NCI-H2107 treated with DMSO at 0.1 percent for 48 hours (cell line): ENCODE data around the gene LPCAT1.
A peak's percentile ranks its signal among the peaks of the same experiment; 100 is the strongest.
"Not testable (repeated sequence)": the region's sequence is repeated elsewhere in the genome, so short reads cannot be mapped to it uniquely, and the experiment has no call there.

ENCODE experiments used
- DNase-seq: peaks from one replicate; lab custom pipeline; 2025; ENCODE audit not compliant: unreplicated experiment; lab: John Stamatoyannopoulos, UW

LPCAT1 gene, protein sequence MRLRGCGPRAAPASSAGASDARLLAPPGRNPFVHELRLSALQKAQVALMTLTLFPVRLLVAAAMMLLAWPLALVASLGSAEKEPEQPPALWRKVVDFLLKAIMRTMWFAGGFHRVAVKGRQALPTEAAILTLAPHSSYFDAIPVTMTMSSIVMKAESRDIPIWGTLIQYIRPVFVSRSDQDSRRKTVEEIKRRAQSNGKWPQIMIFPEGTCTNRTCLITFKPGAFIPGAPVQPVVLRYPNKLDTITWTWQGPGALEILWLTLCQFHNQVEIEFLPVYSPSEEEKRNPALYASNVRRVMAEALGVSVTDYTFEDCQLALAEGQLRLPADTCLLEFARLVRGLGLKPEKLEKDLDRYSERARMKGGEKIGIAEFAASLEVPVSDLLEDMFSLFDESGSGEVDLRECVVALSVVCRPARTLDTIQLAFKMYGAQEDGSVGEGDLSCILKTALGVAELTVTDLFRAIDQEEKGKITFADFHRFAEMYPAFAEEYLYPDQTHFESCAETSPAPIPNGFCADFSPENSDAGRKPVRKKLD

DNA sequence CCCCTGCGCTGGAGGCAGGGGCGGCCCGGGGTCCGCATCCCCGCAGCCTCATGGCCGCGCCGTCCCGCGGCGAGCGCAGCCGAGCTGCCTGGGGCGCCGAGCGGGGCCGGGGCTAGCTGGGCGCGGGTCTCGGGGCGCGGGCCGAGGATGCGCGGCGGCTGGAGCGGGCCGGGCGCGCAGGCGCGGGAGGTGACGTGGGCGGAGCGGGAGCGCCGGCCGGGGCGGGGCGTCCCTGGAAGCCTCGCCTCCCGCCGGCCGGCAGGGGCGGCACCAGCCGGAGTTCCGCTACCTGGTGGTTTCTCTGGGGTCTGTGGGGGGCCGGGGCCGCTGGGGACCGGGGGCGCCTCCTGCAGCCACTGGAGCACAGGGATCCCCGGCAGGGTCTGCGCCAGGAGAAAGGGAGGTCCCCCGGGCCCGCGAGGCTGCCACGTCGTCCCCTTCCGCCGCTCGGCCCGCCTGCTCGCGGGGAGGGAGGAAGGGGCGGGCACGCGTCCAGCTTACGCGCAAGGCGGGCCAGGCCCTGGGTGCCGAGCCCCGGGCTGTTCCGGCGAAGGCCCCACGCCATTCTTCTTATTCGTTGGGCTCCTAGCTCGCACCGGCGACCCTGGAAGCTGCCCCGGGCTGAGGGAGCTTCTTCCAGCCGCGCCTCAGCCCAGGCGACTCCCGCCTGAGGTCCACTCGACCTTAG, at the start of gene LPCAT1:
Gene LPCAT1, minus strand, starts transcription at position 168 of the 688 bp plus-strand sequence. Its CDS starts 116 bp downstream, at position 52.
- DNase-seq: peak; percentile 48

GRCh38 chr5:1571875-1572274, 48.1 kb upstream of the LPCAT1 start:
- not testable (repeated sequence) for DNase-seq

GRCh38 chr5:1570975-1571374, 47.2 kb upstream of the LPCAT1 start:
- DNase-seq: no peak

DNA sequence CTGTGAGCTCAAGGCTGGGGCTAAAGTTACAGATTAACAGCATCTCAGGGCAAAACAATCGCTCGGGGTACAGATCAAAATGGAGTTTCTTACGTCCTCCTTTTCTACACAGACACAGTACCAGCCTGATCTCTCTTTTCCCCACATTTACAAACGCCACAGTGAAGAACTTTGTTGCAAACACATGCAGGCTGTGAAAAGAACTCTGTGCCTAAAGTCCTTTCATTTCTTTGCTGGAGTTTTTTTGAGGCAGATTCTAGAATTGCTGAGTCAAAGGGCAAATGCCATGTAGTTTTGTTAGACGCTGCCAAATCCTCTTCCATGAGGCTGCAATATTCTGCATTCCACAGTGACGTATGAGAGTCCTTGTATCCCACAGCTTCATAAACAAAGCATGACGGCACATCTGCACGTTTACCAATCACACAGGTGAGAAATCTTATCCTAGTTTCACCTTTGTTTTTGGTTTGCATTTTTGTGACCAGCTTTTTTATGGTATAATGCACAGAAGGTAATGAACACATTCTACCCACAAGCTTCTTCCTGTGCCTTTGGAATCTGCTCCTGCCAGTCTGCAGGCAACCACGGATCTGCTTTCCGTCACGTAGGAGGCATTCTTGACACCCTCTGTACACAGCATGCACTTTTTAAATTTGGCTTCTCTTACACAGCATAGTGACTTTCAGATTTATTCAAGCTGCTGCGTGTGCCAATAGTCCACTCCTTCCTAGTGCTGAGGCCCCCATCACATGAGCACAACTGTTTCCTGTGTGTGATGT, 44.6 kb upstream of the LPCAT1 start:
- DNase-seq: peak; percentile 77

DNA sequence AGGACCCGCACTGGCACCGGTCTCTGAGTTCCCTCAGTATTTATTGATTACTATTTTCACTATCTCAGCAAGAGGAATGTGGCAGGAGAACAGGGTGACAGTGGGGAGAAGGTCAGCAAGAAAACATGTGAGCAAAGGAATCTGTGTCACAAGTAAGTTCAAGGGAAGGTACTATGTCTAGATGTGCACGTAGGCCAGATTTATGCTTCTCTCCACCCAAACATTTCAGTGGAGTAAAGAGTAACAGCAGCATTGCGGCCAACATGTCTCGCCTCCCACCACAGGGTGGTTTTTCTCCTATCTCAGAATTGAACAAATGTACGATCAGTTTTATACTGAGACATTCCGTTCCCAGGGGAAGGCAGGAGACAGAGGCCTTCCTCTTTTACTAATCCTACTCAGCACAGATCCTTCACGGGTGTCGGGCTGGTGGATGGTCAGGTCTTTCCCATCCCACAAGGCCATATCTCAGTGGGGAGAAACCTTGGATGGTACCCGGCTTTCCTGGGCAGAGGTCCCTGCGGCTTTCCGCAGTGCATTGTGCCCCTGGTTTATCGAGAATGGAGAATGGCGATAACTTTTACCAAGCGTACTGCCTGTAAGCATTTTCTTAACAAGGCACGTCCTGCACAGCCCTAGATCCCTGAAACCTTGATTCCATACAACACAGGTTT, 43.9 kb upstream of the LPCAT1 start:
- not testable (repeated sequence) for DNase-seq

DNA sequence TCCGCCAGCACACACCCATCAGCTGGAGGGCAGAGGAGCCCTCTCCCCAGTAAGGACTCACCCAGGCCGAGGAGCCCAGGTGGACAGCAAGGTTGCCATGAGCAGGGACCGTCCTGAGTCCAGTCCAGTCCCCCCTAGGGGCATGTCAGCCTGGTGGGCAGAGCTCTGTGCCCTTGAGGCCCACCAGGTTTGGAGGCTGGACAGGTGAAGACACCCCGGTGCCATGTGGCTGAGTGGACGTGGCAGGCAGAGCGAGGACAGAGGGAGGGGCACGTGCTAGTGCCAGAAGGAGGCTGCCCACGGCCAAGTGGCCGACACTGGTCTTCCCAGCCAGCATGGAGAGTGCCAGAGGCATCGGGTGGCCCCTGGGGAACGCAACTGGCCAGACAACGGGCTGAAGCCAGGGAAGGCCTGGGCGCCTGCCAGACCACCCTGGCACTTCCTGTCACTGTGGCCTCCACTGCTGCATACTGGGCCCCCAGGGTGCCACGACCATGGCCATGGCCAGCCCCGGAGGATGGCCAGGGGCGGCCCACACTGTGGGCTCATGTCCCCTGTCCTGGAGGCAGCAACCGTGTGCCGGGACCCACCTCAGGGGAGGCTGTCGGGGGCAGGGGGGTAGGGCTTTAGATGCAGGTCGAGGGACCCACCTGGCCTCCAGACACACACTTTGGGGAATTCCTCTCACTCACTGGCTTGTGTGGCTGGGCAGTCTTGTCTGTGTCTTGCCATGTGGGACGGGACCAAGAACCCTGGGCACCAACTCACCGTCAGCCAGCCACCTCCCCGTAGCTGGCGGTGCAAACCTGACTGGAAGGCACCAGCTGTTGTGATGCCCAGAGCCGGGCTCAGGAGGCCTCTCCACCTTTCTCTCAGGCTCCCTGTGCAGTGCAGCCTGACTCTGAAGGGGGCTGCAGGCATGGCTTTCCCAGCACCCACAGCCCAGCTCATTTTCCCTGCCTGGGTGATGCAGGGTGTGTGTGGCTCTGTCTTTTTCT, 42.3 kb upstream of the LPCAT1 start:
- no peak for DNase-seq

GRCh38 chr5:1564824-1565736, 41.3 kb upstream of the LPCAT1 start:
- DNase-seq: no peak

DNA sequence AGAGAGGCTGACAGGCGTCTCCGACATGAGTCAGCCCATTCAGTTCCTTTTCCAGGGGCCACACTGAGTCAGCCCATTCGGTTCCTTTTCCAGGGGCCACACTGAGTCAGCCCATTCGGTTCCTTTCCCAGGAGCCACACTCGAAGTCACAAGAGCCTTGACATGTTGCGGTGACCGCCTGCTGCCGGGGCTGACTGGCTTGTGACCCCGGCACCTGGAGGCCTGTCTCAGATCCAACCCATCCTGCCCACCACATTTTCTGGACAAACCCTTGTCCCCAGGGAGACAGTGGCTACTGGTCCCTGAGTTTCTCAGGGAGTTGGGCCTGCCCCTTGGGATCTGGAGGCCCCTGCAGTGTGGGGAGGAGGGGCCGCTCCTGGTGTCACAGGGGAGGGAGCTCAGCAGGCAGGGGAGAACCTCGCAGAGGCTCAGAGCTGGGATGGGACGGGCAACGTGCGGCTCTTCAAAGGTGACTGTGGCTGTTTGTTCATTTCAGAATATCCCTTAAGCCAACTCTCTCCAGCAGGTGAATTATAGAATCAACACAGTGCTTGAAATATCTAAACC, 40.5 kb upstream of the LPCAT1 start:
- no peak for DNase-seq

DNA sequence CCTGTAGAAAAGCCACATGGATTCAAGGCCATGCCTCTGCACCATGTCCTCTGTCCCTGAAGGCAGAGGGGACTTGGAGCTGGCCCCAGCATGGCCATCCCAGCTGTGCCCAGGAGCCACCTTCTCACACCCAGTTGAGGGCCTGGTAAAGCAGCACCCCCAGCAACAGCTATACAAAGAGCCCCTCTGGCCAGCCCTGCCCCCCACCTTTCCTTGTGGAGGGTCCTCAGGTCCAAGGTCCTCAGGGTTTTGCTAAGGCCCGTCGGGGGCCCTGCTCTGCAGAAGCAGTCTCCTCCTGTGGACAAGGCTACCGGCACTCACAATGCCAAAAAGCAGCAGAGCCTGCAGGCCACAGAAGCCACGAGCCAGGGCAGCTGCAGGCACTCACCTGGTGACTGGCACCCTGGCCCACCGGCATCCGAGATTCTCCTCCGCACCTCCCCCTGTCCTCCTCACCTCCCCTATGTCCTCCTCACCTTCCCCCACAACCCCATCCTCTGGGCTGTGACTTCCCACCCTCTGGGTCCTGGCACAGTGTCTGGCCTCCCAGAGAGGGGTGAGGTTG, 39.9 kb upstream of the LPCAT1 start:
- DNase-seq: no peak

DNA sequence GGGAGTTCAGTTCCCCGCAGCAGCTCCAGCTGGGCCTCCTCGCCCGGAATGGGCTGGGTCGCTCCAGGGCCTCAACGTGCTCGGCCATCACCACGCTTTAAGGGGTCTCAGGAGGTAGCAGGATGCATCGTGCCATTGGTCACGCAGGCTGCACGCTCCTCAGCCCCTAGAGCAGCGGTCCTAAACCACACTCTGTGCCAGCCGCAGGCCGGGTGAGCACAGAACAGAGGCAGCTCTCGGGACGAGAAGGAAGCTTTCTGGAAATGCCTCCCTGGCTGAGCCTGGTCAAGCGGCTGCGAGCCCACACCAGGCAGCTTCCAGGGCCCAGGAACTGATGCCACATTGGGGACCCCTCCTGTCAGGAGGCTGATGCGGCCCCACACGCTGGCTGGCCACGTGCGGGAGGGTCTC, 39.3 kb upstream of the LPCAT1 start:
- no peak for DNase-seq

- no peak for DNase-seq
Measured at GRCh38 chr5:1562599-1562998, 38.8 kb upstream of the LPCAT1 start.

DNA sequence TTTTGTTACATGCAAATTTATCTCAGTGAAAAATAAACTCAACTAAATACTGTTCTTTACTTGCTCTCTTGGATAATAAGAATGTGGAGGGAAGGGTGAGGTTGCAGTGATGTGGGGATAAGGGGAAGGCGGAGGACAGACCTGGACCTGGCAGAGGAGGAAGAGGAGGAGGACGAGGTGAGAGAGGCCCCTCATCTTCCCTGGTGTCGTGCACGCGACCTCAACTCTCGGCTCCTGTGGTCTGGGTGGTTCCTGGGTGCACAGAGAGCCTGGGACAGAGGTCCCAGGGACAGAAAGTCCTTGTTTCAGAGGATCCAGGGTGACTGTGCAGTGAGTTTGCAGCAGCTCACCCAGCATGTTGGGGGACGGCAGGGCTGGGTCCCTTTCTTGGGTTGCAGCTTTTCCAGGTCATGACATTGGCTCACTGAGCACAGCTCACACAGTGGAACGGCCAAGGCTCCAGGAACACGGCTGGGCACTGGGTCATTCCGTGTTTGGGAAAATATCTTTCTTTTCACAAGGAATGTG, 37.7 kb upstream of the LPCAT1 start:
- DNase-seq: no peak

- DNase-seq: not testable (repeated sequence)
Measured at GRCh38 chr5:1560499-1560898, 36.7 kb upstream of the LPCAT1 start.

- no peak for DNase-seq
Measured at GRCh38 chr5:1558944-1559343, 35.2 kb upstream of the LPCAT1 start.

DNA sequence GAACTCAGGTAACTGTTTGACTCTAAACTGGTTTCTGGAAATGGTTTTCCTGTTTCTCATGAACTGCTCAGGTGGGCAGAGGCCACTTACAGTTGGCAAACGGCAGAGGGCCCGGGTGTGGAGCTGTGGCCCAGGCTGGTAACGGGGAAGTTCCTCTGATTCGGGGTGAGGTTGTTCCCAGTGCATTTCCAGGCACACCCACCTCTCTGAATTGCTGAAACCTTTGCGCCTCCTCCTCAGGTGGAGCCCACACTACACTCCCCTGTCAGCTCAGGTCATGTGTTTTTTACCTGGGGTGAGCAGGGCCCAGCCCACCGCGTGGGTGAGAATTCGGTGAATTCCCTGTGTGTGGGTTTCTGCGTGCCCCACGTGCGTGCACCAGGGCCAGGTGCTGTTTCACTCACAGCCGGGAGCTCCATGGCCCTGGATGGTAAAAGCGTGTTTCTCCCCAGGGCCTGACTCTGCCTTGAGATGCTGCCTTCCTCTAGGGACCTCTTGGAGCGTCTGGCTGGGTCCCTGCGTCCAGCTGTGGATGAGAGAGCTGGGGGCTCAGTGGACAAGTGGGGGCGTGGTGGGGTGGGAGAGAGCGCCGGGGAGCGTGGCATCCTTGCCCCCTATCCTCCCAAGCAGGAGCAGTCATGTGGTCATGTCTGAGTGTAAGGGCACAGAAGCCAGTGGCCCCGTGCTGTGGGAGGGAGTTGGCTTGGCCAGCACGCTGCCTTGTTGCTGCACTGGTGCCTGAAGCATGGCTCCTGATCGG, 33.5 kb upstream of the LPCAT1 start:
- no peak for DNase-seq

GRCh38 chr5:1555808-1556731, 32.3 kb upstream of the LPCAT1 start:
- DNase-seq: no peak
